ENCODE measurements around the gene CD48.
A peak's percentile ranks its signal among the peaks of the same experiment; 100 is the strongest.

DNA sequence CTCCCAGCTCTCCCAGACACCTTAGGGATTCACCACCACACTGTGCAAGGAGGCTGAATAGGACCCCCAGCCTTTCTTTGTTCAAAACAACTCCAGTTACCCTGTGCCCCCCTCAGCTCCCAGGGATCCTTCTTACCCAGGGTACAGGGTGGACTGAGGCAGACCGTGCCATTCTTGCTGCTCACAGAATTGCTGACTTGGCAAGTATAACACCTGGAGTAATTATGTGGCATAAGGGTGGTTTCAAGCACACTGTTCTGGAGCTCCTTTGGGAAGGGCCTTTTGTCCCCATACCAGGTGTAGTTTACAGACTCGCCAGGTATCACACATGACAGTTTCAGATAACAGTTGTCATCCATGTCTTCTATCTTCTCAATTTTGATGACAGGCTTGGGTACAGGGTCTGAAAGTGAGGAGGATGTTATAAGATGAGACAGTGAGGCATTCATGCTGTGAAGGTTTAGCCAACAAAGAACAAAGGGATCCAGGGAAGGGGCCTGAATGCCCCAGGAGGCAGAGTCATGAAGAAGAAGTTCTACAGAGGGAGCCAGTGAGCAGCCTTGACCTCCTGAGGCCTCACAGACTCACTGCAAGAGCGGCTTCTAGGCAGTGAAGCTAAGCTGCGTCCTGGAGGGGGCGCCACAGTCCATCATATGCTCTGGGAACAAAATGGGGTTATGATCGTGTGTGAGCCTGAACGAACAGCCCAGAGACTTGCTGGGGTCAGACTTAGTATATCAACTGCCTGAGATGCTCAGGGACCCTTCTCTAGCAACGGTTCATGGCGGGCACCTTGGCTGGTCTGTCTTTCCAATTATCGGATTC lies 30.3 kb downstream of the CD48 start:
- TF ChIP-seq, protein P1, sequence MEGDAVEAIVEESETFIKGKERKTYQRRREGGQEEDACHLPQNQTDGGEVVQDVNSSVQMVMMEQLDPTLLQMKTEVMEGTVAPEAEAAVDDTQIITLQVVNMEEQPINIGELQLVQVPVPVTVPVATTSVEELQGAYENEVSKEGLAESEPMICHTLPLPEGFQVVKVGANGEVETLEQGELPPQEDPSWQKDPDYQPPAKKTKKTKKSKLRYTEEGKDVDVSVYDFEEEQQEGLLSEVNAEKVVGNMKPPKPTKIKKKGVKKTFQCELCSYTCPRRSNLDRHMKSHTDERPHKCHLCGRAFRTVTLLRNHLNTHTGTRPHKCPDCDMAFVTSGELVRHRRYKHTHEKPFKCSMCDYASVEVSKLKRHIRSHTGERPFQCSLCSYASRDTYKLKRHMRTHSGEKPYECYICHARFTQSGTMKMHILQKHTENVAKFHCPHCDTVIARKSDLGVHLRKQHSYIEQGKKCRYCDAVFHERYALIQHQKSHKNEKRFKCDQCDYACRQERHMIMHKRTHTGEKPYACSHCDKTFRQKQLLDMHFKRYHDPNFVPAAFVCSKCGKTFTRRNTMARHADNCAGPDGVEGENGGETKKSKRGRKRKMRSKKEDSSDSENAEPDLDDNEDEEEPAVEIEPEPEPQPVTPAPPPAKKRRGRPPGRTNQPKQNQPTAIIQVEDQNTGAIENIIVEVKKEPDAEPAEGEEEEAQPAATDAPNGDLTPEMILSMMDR (conservative IDR thresholded peaks at IDR 0.05; ENCODE audit: low read length) = peak; percentile 99
- no peak for TF ChIP-seq EZH2phosphoT487 (IDR thresholded peaks at IDR 0.05; ENCODE audit: borderline replicate concordance, low read depth, low read length)

Measured in OCI-LY7 (cell line).